Activated CD4-positive, alpha-beta T cell treated with anti-CD3 and anti-CD28 coated beads for 36 hours (primary cell): ENCODE data around the gene NOX5. TPM values are rescaled to one million over a fixed set of nuclear protein-coding genes. Genes with fewer than 3 reads are reported as not detected.

Experiments
- ATAC-seq: fragments of 200-7000 bp; cut with Tn5 transposase; one replicate; pipeline ENCODE4 v1.10.0; 2021; ENCODE audit warnings: mild to moderate bottlenecking, moderate library complexity
- CTCF ChIA-PET: fragments of 350-600 bp; sonication (Branson Sonifier 250); formaldehyde crosslinking; loops from one replicate; lab custom pipeline; 2021; ENCODE audit warnings: antibody characterized with exemption; lab: Charles Lee
- POLR2A ChIA-PET: fragments of 350-600 bp; sonication (Branson Sonifier 250); formaldehyde crosslinking; loops from one replicate; lab custom pipeline; 2021; ENCODE audit warnings: antibody characterized with exemption, inconsistent platforms; lab: Charles Lee
- DNase-seq: peaks from one replicate; pipeline ENCODE4 v3.0.0-alpha.2; 2020
- H3K27ac Mint-ChIP-seq: one replicate; pipeline ENCODE4 v1.8.0; 2021; ENCODE audit warnings: mixed read lengths
- H3K27me3 Mint-ChIP-seq: one replicate; pipeline ENCODE4 v1.8.0; 2021; ENCODE audit warnings: mixed read lengths
- H3K36me3 Mint-ChIP-seq: one replicate; pipeline ENCODE4 v1.8.0; 2021; ENCODE audit warnings: low read depth, mixed read lengths
- H3K4me1 Mint-ChIP-seq: one replicate; pipeline ENCODE4 v1.8.0; 2021; ENCODE audit warnings: mixed read lengths
- H3K4me3 Mint-ChIP-seq: one replicate; pipeline ENCODE4 v1.8.0; 2021; ENCODE audit warnings: mild to moderate bottlenecking, moderate library complexity, mixed read lengths
- H3K9me3 Mint-ChIP-seq: one replicate; pipeline ENCODE4 v1.8.0; 2021; ENCODE audit warnings: low read depth, mixed read lengths
- intact Hi-C, 2 experiments: fragments of 100-400 bp; cut with DNase I in 1 of 2; cut with micrococcal nuclease in 1 of 2; formaldehyde crosslinking; loops; one replicate each; pipeline versions ENCODE4 v1.14.2 to v1.15.1; 2022 to 2024; cut with DNase I, micrococcal nuclease
- total RNA-seq, 2 experiments: library from RNA; stranded (reverse); gene quantifications; one replicate each; pipeline ENCODE4 v1.2.3, GENCODE V29; 2021

The NOX5 gene
- total RNA-seq, 2 experiments from 2014 or later: not detected

GRCh38 chr15:69008056-69008455 is 6.4 kb upstream of the NOX5 start:
- no peak overlapping the region for H3K27ac Mint-ChIP-seq
- ATAC-seq (no peak), DNase-seq (no peak)
- peaks cover 4% of the 10 kb centered on the region for H3K27me3 Mint-ChIP-seq
- H3K36me3 Mint-ChIP-seq: peaks cover 3% of the 10 kb centered on the region
- no peak overlapping the region for H3K4me3 Mint-ChIP-seq
- CTCF ChIA-PET: interaction anchor here (1.4 kb wide), 1 partner anchor 23 kb away, joined by 5 read pairs; no protein-coding TSS in a partner anchor
- intact Hi-C loops: no loop called here
- H3K4me1 Mint-ChIP-seq: no peaks in the 10 kb centered on the region
- peaks cover 24% of the 10 kb centered on the region for H3K9me3 Mint-ChIP-seq
- POLR2A ChIA-PET: no interaction called here

GRCh38 chr15:69009341-69009740 is 5.2 kb upstream of the NOX5 start:
- Mint-ChIP-seq H3K27me3 (peaks cover 4% of the 10 kb centered on the region), H3K4me3 (no peak overlapping the region), H3K4me1 (no peaks in the 10 kb centered on the region), H3K36me3 (peaks cover 3% of the 10 kb centered on the region), H3K27ac (no peak overlapping the region), H3K9me3 (peaks cover 24% of the 10 kb centered on the region)
- intact Hi-C loops: no loop called here
- POLR2A ChIA-PET: no interaction called here
- ATAC-seq (no peak), DNase-seq (no peak)
- CTCF ChIA-PET: no interaction called here

- Mint-ChIP-seq H3K36me3 (peaks cover 3% of the 10 kb centered on the region), H3K9me3 (peaks cover 18% of the 10 kb centered on the region), H3K27me3 (peaks cover 6% of the 10 kb centered on the region), H3K4me1 (no peaks in the 10 kb centered on the region), H3K4me3 (no peak overlapping the region), H3K27ac (no peak overlapping the region)
- intact Hi-C loops: no loop called here
- ChIA-PET POLR2A (no interaction called here), CTCF (no interaction called here)
- DNase-seq: no peak
- no peak for ATAC-seq
Observed at GRCh38 chr15:69011641-69012040, 2.9 kb upstream of the NOX5 start.

- ChIA-PET POLR2A (no interaction called here), CTCF (no interaction called here)
- intact Hi-C loops: no loop called here
- Mint-ChIP-seq H3K4me3 (no peak overlapping the region), H3K9me3 (peaks cover 15% of the 10 kb centered on the region), H3K27me3 (peaks cover 6% of the 10 kb centered on the region), H3K27ac (no peak overlapping the region), H3K4me1 (no peaks in the 10 kb centered on the region), H3K36me3 (no peaks in the 10 kb centered on the region)
- DNase-seq: no peak
- no peak for ATAC-seq
Observed at GRCh38 chr15:69012761-69013364, 1.6 kb upstream of the NOX5 start.

GRCh38 chr15:69013726-69014406 is 629 bp upstream of the NOX5 start:
- peaks cover 7% of the 10 kb centered on the region for H3K9me3 Mint-ChIP-seq
- CTCF ChIA-PET: interaction anchor here (0.7 kb wide), 1 partner anchor 9 kb away, joined by 3 read pairs; no protein-coding TSS in a partner anchor
- no peak overlapping the region for H3K4me3 Mint-ChIP-seq
- H3K36me3 Mint-ChIP-seq: no peaks in the 10 kb centered on the region
- no peak overlapping the region for H3K27ac Mint-ChIP-seq
- POLR2A ChIA-PET: no interaction called here
- H3K27me3 Mint-ChIP-seq: peaks cover 8% of the 10 kb centered on the region
- no peak for DNase-seq
- no peak for ATAC-seq
- intact Hi-C loops: no loop called here
- no peaks in the 10 kb centered on the region for H3K4me1 Mint-ChIP-seq

- ChIA-PET POLR2A (no interaction called here), CTCF (interaction anchor here (0.8 kb wide), 1 partner anchor 19 kb away, joined by 5 read pairs; no protein-coding TSS in a partner anchor)
- H3K27me3 Mint-ChIP-seq: peaks cover 8% of the 10 kb centered on the region
- H3K4me1 Mint-ChIP-seq: no peaks in the 10 kb centered on the region
- H3K36me3 Mint-ChIP-seq: no peaks in the 10 kb centered on the region
- DNase-seq: no peak
- no peak for ATAC-seq
- intact Hi-C loops: no loop called here
- H3K4me3 Mint-ChIP-seq: no peak overlapping the region
- H3K9me3 Mint-ChIP-seq: peaks cover 2% of the 10 kb centered on the region
- no peak overlapping the region for H3K27ac Mint-ChIP-seq
Observed at GRCh38 chr15:69015591-69015990, 1.1 kb downstream of the NOX5 start.

- H3K4me3 Mint-ChIP-seq: no peak overlapping the region
- intact Hi-C loops: no loop called here
- H3K27ac Mint-ChIP-seq: no peak overlapping the region
Observed at GRCh38 chr15:69016021-69016595, 1.6 kb downstream of the NOX5 start.

GRCh38 chr15:69017978-69018377 is 3.5 kb downstream of the NOX5 start:
- POLR2A ChIA-PET: no interaction called here

More at GRCh38 chr15:69016021-69016595, 1.6 kb downstream of the NOX5 start:
- ATAC-seq: no peak
- Mint-ChIP-seq H3K36me3 (no peaks in the 10 kb centered on the region), H3K4me1 (no peaks in the 10 kb centered on the region), H3K9me3 (peaks cover 2% of the 10 kb centered on the region), H3K27me3 (peaks cover 8% of the 10 kb centered on the region)
- no peak for DNase-seq
- CTCF ChIA-PET: interaction anchor here (0.8 kb wide), 1 partner anchor 18 kb away, joined by 5 read pairs; no protein-coding TSS in a partner anchor
- POLR2A ChIA-PET: no interaction called here

GRCh38 chr15:69018951-69019350 is 4.5 kb downstream of the NOX5 start:
- no peak for ATAC-seq
- Mint-ChIP-seq H3K36me3 (no peaks in the 10 kb centered on the region), H3K4me3 (no peak overlapping the region), H3K27me3 (peaks cover 6% of the 10 kb centered on the region), H3K9me3 (no peaks in the 10 kb centered on the region), H3K27ac (no peak overlapping the region), H3K4me1 (no peaks in the 10 kb centered on the region)
- DNase-seq: no peak
- ChIA-PET POLR2A (no interaction called here), CTCF (interaction anchor here (0.8 kb wide), 1 partner anchor 13 kb away, joined by 3 read pairs; no protein-coding TSS in a partner anchor)
- intact Hi-C loops: no loop called here

More at GRCh38 chr15:69017978-69018377, 3.5 kb downstream of the NOX5 start:
- DNase-seq (no peak), ATAC-seq (no peak)
- H3K4me3 Mint-ChIP-seq: no peak overlapping the region
- H3K27me3 Mint-ChIP-seq: peaks cover 6% of the 10 kb centered on the region
- H3K4me1 Mint-ChIP-seq: no peaks in the 10 kb centered on the region
- no peak overlapping the region for H3K27ac Mint-ChIP-seq
- intact Hi-C loops: no loop called here
- CTCF ChIA-PET: interaction anchor here (0.8 kb wide), 1 partner anchor 14 kb away, joined by 3 read pairs; no protein-coding TSS in a partner anchor
- no peaks in the 10 kb centered on the region for H3K9me3 Mint-ChIP-seq
- H3K36me3 Mint-ChIP-seq: no peaks in the 10 kb centered on the region

- Mint-ChIP-seq H3K4me3 (no peak overlapping the region), H3K9me3 (no peaks in the 10 kb centered on the region), H3K4me1 (no peaks in the 10 kb centered on the region), H3K27me3 (peaks cover 12% of the 10 kb centered on the region), H3K27ac (no peak overlapping the region), H3K36me3 (no peaks in the 10 kb centered on the region)
- intact Hi-C loops: no loop called here
- ChIA-PET CTCF (interaction anchor here (1.0 kb wide), 1 partner anchor 335 kb away, joined by 3 read pairs; no protein-coding TSS in a partner anchor), POLR2A (no interaction called here)
- DNase-seq (no peak), ATAC-seq (no peak)
Observed at GRCh38 chr15:69021895-69022294, 7.4 kb downstream of the NOX5 start.

- peak; percentile 36 for ATAC-seq
- Mint-ChIP-seq H3K9me3 (no peaks in the 10 kb centered on the region), H3K36me3 (no peaks in the 10 kb centered on the region), H3K27ac (no peak overlapping the region), H3K4me1 (no peaks in the 10 kb centered on the region), H3K4me3 (no peak overlapping the region), H3K27me3 (peaks cover 15% of the 10 kb centered on the region)
- ChIA-PET POLR2A (interaction anchor here (0.6 kb wide), 1 partner anchor 153 kb away, joined by 3 read pairs; no protein-coding TSS in a partner anchor), CTCF (interaction anchor here (1.0 kb wide), 1 partner anchor 68 kb away, joined by 3 read pairs; no protein-coding TSS in a partner anchor)
- no peak for DNase-seq
- intact Hi-C loops: no loop called here
Observed at GRCh38 chr15:69025320-69025719, 10.8 kb downstream of the NOX5 start.
